Measurements from ENCODE around the gene CYP39A1.

- TF ChIP-seq CTCF (IDR thresholded peaks at IDR 0.05) (no peak), EZH2 (IDR thresholded peaks at IDR 0.05; ENCODE audit: borderline replicate concordance, insufficient read depth, low read depth, low read length, poor library complexity, severe bottlenecking) (no peak)
These were observed 69.5 kb downstream of the CYP39A1 start for GRCh38 chr6:46583081-46583480.
